NCI-H69 (cell line): ENCODE measurements around the gene ASCC3.
"Not testable (repeated sequence)": the region's sequence is repeated elsewhere in the genome, so short reads cannot be mapped to it uniquely, and the experiment has no call there.

Experiments used
- DNase-seq: peaks from one replicate; lab custom pipeline; 2025; lab: John Stamatoyannopoulos, UW

The ASCC3 gene

GRCh38 chr6:100889351-100889750 is 8.2 kb upstream of the ASCC3 start:
- DNase-seq, result no peak

DNA sequence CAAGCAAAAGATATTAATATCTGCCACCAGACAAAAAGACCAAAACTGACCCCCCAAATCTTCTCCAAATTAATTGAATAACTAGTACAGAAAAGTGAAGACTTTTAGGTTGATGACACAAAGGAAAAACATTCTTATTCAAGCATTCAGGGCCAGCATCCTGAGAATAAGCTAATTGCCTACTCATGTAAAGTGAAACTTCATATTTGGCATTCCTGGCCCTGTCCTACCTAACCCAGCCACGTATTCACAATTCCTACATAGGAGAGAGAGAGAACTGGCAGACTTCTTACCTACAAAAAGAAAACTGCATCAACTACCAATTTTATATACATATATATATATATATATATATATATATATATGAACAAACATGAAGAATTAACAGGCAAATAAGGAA is 4.9 kb upstream of the ASCC3 start:
- DNase-seq, result no peak

DNA sequence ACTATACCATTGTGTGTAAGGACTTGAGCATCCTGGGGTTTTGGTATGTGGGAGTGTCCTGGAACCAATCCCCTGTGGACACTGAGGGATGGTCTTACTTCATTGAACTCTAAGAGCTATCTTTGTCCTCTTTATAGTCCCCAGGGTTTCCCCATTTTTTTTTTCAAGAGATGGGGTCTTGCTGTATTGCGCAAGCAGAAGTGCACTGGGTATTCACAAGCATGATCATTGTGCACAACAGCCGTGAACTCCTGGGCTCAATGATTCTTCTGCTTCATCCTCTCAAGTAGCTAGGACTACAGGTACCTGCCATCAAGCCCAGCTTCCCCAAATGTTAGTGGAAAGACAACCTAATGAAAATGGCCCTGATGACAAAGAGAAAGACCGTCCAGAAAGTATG is 2.2 kb upstream of the ASCC3 start:
- no peak for DNase-seq

DNA sequence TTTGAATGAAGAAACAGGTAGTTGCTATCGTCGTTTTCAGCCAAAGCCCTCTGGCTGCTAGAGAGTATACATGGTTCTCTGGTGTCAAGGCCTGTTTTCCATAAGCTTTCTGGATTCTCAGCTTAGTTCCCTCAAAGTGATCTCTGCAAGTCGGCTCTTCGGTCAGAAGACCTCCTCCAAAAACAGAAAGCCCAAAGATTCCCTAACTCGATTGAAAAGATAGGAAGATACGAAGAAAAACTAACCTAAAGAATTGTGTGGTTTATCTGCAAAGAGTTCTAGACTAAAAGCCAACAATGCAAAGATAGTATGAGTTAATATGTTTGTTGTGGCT is 545 bp upstream of the ASCC3 start:
- peak; percentile 76 for DNase-seq

DNA sequence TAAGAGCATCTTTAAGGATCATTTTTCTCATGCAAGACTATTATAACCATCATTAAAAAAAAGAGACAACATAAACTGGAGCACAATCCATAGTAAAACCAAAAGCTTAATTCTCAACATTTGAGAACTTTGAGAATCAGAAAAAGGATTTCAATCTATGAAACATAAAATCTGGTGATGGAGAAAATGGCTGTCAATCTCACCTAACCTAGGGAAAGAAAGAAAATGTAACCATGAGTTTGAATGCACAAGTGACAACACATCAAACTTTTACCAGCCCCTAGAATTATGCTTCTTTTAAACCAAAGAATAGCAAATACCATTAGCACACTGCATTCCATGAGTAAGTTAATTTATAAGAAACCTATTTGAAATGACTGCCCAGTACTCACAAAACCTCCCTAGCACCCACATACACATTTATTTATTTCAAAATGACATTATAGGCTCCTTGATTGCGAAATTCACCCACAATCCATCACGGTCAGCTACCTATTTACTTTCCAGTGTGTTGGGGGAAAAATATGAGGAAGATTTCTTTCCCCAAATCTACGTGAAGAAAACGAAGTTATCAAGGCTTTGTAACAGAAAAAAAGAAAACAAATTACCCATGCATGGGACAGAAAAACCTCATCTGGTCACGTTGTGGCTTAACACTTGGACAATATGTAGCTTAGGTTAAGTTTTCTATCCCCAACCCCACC is 828 bp downstream of the ASCC3 start:
- DNase-seq, result peak; percentile 56

DNA sequence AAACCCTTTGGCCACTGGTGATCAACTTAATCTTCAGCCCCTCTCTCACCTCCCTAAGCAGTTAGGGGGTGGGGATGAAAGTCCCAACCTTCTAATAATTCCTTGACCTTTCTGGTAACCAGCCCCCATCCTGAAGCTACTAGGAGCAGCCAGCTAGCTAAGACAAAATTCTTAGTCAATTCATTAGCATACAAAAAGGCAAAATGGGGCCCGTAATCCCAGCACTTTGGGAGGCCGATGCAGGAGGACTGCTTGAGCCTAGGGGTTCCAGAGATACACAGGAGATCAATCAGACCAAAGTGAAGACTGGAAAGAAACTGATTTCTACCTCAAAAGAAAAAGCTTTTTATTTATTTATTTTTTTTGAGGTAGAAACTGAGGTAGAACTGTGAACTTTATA is 1.8 kb downstream of the ASCC3 start:
- DNase-seq, result no peak

GRCh38 chr6:100877851-100878250 is 3.3 kb downstream of the ASCC3 start:
- peak; percentile 39 for DNase-seq

DNA sequence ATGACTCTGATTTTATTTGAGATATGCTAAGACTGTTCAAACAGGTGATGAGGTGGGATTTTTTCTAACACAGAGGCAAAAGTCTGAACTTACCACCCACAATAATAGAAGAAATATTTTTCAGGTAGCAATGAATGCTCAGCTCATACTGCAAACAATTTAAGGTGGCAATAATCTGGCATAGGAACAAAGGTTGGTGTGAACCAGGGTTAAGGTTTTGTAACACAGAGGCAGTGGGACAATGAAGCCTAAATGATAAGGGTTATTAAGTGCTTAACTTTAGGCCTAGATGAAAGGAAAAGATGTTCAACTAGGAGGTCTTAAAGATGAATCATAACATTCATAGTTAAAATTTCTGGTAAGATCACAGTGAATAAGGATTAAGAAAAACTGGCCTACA is 4.9 kb downstream of the ASCC3 start:
- DNase-seq, result no peak

DNA sequence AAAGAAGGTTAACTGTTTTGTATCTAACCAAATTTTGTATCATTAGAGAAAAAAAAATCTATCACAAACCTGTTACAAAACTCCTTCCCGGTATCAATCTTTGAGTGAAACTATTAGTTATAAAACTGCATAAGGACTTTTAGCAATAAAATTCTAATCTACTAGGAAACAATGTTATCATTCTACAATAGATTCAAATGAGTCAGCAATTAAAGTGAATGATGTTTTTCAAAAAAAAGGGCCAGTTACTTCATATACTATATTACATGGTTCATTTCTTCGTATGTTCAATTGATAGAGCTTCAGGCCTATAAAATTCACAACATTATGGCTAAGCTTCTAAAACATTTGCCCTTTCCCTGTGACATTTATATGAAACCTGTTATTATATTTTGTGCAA is 15.6 kb downstream of the ASCC3 start:
- no peak for DNase-seq

DNA sequence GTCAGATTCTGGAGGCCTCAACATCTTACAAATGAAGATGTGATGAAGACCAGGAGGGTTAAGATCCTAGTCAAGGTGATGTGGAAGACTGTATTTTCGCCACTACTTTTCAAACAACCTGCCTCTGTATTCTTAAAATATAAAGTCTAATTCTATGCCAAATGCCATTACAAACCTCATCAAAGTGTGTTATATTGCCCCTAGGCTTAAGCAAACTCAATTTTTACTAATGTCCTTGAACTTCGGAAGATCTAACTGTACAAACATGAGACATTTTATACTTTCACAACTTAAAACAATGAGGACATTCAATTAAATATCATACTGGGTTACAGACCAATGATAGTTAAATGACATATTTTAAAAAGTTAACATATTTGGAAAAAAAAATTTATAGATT is 19.1 kb downstream of the ASCC3 start:
- DNase-seq, result no peak

GRCh38 chr6:100856146-100856545 is 25.0 kb downstream of the ASCC3 start:
- DNase-seq, result no peak

- no peak for DNase-seq
Observed at GRCh38 chr6:100851819-100852218, 29.3 kb downstream of the ASCC3 start.

- DNase-seq, result no peak
Observed at GRCh38 chr6:100850174-100850573, 31.0 kb downstream of the ASCC3 start.

DNA sequence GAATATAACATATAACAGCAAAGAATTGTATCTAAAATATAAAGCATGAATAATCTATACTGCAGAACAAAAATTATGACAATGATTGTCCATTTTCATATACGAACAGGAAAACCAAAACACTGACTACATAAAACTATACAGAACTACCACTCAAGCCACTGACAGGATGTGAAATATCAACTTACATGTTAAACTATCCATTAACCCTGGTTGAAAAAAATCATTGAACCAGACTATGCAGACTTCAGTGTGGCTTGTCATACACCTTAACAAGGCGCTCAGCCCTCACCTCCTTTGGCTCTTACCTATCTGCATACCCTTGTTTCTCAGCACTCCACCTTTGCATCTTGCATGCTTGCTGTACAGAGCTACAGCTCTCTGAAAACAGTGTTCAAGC is 34.9 kb downstream of the ASCC3 start:
- DNase-seq, result peak; percentile 95

- no peak for DNase-seq
Observed at GRCh38 chr6:100845676-100846075, 35.5 kb downstream of the ASCC3 start.

GRCh38 chr6:100839419-100839818 is 41.7 kb downstream of the ASCC3 start:
- DNase-seq, result no peak

GRCh38 chr6:100838011-100838410 is 43.1 kb downstream of the ASCC3 start:
- no peak for DNase-seq

- DNase-seq, result no peak
Observed at GRCh38 chr6:100833972-100834574, 47.1 kb downstream of the ASCC3 start.

- not testable (repeated sequence) for DNase-seq
Observed at GRCh38 chr6:100829077-100829595, 52.0 kb downstream of the ASCC3 start.

DNA sequence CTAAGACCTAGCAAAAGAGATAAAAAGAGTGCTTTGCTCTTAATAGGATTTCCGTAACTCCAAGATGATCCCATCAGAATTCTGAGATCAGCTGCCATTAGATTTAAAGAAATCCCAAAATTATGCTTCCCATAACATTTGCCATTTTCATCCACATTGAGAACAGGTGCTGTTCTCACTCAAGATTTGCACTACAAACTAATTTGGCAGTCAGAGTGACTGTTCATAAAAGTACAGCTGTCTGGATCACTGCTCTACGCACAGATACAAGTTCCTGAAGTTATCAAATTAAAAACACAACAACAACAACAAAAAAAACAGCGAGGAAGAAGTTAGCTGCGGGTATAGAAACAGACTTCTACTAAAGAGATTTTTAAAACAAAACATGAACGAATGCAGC is 58.1 kb downstream of the ASCC3 start:
- no peak for DNase-seq

GRCh38 chr6:100818066-100818465 is 63.1 kb downstream of the ASCC3 start:
- no peak for DNase-seq

DNA sequence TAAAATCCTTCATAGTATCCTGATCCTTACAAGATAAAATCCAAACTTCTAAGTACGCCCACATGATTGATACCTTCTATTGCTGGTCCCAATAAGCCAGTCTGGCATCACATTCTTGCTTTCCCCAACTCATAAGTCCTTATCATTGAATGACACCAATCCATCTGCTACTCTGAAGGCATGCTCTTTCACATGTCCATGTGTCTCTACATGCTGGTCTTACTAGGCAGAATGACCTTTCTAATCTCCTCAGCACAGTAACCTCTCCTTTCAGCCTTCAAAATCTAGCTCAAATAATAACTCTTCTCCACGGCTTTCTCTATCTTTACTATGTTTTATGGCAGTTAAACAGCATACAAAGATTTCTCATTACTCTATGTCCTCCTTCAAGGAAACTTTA is 71.1 kb downstream of the ASCC3 start:
- DNase-seq, result no peak

- DNase-seq, result no peak
Observed at GRCh38 chr6:100809346-100809745, 71.8 kb downstream of the ASCC3 start.
